ENCODE data around the gene HDAC5.
"Not testable (repeated sequence)": the region's sequence is repeated elsewhere in the genome, so short reads cannot be mapped to it uniquely, and the experiment has no call there.

The HDAC5 gene

DNA sequence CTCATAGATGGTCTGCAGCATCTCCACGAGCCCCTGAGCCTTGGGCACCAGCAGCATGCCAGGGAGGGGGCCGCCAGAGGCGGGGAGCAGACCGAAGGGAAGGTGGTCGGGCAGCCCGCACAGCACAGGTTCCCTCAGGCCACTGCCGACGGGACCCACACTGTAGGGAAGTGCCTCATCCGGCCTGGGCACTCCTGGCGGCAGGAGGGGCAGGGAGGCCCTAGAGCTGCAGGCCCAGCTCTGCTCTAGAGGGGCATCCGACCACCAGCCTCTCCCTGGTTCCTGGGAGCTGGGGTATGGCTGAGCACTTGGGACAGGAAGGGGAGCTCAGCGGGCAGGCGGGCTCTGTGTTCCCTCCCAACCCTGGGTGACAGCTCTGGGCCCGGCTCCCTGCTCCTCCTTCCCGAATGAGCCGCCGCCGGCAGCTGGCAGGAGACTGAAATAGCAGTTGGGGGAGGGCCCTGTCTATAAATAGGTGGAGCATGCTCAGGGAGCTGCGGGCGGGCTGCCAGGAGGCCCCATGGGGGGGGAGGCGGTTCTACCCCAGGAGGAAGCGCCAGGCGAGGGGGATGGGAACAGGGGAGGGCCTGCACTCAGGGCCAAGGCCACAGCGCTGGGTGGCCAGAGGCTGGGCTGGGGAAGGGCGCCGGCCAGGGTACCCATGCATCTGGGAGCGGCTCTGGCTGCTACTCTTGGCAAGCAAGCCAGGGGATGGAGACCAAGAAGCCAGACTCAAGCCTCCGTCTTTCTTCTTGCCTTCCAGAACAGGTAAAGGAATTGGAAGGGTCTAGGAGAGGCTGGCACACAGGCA lies 12.4 kb downstream of the HDAC5 start:
- peak; percentile 97 for DNase-seq

DNA sequence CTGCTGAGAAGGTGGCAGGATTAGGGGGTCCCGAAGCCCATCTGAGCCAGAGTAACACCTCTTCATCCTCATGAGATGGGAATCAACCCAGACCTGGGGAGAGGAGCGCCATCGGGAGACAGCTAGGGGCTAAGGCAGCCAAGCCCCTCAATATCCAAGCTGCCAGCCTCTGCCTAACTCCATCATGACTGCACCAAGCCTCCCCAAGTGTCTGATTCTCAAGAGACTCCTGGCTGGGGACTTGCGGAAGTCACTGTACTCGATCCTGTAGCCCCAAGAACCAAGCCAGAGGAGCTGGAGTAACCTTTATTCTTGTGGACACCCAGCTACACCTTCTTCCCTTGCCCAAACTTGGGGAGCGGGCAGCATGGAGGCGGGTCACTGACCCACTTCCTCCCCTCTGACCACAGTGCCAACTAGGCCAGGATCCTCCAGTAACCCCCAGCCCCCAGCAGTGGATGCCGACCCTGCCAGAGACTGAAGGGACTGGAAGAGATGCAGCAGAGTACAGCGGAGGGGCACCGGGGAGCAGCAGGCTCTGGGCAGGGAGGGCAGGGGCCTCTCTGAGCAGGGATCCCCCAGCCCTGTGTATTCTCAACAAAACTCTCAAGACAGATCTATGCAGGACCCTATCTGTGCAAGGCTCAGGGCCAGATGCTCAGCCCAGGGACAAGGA lies 13.3 kb downstream of the HDAC5 start:
- DNase-seq = no peak

DNA sequence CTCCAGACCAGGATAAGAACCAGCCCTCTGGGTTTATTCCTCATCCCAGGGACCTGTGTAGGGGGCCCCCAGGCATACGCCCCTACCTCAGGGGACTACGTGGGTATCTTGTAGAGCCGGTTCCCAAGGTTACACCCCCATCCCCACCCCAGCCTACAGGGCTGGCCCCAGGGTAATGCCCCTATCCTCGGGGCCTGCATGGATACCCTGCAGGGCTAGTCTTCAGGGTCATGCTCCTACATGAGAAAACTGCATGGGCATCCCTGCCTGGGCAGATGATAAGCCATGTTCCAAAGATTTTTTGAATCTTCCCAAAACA lies 14.2 kb downstream of the HDAC5 start:
- DNase-seq = no peak

DNA sequence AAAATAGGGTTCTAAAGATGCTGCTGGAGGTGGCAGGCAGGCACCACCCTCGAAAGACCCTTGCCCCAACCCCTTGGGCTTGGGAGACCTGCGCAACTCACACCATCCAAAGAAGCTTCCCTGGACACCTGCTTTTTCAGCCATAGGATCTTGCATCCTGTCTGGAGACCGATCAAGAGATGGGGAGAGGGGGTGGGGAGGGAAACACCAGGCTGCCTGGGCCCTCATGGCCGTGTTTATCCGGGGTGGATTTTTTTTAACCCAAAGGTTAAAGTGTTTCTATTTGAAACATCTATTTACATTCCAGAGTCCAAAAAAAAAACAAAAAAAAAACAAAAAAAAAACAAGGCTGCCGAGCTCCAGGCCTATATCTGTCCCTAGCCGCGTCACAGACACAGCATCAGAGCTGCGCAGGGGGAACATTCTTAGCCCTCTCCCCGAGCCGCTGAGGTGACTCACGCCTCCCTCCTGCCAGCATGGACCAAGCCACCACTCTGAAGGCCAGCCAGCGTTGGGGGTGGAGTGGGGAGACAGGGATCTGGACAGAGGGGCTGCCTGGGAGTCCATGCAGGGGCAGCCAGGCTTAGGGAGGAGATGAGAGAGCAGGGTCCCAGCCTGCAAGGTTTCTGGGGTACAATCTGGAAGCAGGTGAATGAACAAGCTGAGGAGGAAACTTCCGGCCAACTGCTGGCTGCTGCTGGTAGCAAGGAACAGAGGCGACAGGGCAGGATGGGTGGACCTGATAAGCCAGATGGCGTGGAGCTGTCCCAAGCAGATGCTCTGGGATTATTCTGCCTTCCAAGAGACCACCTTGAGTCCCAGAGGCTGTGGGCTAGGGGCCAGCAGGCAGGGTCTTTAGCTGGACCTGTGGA lies 14.8 kb downstream of the HDAC5 start:
- DNase-seq = no peak

DNA sequence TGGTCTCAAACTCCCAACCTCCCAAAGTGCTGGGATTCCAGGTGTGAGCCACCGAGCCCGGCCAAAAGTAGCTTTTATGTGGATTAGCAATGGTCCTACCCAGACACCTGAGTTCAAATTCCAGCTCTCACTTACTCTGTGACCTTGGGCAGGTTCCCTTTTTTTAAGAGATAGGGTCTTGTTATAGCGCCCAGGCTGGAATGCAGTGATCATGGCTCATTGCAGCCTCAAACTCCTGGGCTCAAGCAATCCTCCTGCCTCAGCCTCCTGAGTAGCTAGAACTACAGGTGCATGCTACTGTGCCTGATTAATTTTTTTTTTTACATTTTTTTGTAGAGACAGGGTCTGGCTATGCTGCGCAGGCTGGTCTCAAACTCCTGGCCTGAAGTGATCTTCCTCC lies 16.6 kb downstream of the HDAC5 start:
- no peak for DNase-seq

DNA sequence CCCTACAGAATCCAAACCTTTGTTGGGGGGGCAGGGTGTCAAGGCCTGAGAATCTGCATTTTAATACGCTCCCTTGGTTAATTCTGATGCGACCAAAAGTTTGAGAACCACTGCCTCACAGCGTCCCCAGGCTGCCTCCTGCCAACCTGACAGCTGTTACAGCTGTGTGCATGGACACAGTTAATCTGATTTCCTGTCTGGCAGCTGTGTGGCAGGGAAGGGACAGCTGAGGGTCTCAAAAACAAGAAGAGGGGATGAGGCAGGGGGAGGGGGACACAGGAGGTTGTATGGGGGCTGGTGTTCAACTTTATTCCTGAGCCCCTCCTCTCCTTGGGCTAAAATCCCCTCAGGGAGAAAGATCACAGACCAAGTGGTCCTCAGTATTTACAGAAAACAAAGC lies 17.5 kb downstream of the HDAC5 start:
- DNase-seq = no peak

DNA sequence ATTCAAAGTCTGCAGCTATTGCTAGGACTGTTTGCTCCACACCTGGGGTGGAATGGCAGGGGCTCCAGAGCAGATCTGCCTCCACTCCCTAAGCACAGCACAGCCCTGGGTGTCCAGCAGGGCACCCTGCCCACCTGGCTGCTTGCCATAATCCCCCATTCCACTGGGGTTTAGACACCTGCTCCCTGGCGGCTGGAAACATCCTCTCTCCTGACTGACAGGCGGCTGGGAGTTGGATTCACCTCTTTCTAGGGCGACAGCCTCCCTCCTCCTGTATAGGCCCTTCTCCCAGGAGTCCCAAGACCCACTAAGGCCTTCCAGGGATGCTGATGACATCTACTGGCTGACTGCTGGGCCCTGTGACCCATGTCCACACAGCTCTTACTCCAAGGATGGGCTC lies 18.0 kb downstream of the HDAC5 start:
- DNase-seq = peak; percentile 73

DNA sequence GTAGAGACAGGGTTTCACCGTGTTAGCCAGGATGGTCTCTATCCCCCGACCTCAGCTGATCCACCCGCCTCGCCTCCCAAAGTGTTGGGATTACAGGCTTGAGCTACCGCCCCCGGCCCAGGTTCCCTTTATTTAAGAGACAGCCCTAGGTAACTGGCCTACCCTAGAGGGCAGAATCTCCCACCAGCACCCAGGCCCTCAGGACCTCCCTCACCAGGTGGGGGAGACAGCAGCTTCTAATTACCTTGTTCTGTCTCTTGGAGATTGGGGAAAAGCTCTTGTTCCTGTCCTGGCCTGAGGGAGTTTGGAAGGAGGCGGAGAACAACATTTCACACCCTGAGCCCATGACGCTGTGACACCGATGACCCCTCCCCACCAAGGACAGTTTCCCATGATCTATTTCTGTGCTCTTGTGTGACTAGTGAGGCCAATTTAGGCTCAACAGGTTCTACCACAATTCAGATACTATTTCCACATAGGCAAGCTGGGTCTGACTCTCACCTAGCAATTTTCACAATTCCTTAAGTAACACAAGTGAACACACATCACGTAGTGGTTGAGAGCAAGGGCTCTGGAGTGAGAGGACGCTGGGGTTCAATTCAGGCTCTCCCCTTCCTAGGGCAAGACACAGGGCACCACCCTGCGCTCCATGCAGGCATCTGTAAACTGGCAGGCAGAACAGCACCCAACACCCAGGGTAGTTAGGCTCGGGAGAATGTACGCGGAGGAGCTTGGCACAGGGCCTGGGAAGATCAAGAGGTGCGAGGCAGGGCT lies 20.4 kb downstream of the HDAC5 start:
- DNase-seq = no peak

DNA sequence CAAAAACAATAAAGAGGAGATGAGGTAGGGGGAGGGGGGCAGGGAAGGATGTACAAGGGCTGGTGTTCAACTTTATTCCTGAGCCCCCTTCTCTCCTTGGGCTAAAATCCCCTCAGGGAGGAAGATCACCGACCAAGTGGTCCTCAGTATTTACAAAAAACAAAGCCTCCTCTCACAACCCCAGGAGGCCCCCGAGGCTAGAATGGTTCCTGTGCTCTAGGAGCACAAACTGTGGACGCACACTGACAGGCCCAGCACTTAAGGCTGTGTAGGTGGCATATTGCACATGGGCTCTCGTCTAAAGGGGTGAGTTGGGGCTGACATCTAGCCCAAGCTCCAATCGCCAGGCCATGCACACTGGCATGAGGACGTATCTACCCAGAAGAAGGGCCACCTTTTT lies 21.6 kb downstream of the HDAC5 start:
- not testable (repeated sequence) for DNase-seq

DNA sequence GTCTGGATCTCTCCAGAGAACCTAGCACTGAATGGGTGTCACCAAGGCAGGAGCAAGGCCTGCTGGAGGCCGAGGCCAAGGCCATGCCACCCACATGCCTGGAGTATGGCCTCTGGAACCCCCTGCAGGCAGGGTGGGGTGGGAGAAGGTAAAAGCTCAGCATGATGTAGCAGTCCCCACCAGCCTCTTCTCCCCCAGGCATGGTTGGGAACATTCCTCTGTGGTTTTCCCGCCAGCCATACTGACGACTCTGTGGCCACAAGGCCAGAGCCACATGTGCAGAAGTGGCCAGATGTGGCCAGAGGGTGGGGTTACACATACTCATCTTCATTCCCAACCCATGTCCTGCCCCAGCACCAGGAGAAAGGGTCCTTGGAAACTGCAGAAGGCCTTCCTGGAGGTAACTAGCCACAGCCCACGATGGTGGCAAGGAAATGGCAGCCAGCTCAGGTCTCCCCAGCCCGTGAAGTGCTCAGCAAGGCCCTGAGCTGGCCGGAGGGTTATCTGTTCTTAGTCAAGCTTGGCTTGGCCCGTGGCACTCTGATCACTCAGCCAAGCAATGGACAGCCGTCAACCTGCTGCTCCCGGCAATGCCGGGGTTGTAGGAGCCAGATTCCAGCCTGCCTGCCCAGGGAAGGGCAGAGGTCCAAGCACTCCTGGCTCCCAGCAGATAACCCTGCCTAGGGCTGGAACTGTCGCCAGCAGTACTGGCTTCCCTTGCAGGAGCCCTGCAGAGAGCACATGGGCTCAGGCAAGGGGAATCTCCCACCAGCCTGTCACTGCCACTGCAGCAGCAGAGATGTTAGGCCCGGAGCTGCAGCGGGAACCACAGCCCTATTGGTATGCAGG lies 26.1 kb downstream of the HDAC5 start:
- no peak for DNase-seq

DNA sequence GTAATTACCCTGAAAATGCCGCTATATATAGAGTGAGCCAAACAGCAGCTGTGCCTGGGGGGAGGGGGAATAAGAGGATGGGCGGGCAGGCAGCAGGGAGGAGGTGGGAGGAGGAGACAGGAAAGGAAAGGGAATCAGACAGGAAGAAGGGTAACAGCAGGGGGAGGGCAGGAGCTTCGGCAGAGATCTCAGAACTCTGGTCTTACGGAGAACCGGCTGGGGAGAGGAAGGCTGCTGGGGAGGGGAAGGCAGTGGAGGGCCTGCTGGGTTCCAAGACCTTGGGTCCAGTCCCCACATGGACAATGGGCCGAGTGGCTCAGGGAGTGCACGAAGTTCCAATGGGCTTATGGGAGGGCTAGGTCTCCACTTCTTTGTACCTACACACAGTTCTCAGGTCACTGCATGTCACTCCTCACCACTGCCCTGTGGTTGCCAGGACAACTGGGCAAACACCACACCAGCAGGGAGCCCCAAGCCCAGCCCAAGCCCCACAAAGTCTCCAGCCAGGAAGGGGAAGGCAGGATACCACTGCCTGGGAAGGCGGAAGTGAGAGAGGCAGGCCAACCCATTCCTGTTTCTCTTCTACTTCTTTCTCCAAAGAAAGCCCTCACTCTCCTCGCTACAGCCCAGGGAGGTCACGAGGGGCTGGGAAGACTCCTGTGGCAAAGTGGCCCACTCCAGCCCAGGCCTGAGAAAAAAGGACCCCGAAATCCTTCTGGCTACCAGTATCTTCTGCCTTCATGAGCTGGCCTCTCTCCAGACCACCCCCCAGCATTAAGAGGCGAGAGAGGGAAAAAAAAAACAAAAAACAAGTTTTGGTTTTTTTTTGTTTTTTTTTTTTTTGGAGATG lies 27.6 kb downstream of the HDAC5 start:
- peak; percentile 60 for DNase-seq

DNA sequence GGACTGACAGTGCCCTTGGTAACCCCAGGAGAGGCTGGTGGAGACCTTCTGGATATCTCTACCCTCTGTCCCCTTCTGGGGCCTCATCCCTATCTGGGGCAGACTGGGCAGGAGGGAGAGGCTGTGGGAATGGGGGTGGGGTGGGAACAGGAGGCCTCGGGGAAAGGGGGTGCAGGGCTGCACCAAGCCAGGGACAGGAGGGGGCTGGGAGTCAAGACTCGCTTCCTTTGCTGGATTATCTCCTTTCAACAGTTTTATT lies 28.1 kb downstream of the HDAC5 start:
- DNase-seq = no peak

DNA sequence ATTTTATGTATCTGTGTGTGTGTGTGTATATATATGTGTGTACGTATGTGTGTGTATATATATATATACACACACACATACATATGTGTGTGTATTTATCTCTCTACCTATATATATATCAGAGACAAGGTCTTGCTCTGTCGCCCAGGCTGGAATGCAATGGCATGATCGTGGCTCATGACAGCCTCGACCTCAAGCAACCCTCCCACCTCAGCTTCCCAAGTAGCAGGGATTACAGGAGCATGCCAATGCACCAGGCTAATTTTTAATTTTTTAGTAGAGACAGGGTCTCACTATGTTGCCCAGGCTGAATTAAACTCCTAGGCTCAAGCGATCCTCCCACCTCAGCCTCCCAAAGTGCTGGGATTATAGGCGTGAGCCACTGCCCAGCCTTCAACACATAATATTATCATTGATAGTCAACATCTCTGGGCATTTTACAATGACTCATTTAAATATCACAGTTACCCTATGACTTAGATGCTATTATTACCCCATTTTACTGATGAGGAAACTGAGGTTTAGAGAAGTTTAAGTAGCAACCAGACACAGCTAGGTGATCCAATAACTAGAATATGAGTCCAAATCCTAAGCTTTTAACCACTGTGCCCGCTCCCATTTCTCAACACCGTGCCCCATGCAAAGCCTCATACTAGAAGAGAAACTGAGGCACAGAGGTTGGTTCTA lies 28.6 kb downstream of the HDAC5 start:
- no peak for DNase-seq

DNA sequence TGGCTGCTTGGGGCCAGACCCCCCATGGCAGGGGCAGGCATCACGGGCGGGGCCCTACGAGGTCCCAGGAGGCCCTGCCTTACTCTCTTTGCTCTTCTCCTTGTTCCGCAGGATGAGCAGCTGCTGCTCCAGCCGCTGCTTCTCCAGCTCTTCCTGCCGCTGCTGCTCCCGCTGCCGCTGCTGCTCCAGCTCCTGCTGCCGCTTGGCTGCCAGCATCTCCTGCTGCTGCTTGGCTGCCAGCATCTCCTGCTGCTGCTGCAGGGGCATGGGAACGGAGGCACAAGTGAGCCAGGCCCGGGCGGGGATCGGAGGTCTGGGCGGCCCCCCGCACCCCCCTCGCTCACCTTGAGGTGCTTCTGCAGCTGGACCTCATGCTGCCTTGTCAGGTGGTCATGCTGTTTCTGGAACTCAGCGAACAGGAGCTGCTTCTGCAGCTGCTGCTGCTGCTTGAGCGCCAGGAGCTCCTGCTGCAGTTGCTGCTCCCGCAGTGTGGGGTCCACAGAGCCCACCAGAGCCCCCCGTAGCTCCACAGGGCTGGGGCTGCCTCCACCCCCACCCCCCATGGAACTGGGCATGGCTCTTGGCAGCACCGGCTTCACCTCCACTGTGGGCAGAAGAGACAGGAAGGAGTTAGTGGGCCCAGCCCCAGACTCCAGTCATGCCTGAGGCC lies 30.1 kb downstream of the HDAC5 start:
- DNase-seq = no peak

DNA sequence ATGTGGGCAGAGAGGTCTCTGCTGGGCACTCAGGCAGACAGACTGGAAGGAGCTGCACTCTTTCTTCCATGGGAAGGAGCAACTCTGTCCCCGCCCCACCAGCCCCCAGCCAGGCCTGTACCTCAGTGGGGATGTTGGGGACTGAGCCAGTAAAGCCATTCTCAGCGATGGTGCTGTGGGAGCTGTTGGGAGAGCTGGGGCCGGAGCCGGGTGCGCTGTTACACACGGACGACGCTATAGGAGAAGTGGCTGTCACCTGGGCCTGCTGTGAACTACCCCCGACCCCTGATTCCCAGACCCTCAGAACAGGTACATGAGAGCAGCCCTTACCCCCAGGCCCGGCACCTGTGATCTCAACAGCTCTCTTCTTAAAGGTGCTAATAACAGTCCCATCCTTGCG lies 31.4 kb downstream of the HDAC5 start:
- DNase-seq = no peak

DNA sequence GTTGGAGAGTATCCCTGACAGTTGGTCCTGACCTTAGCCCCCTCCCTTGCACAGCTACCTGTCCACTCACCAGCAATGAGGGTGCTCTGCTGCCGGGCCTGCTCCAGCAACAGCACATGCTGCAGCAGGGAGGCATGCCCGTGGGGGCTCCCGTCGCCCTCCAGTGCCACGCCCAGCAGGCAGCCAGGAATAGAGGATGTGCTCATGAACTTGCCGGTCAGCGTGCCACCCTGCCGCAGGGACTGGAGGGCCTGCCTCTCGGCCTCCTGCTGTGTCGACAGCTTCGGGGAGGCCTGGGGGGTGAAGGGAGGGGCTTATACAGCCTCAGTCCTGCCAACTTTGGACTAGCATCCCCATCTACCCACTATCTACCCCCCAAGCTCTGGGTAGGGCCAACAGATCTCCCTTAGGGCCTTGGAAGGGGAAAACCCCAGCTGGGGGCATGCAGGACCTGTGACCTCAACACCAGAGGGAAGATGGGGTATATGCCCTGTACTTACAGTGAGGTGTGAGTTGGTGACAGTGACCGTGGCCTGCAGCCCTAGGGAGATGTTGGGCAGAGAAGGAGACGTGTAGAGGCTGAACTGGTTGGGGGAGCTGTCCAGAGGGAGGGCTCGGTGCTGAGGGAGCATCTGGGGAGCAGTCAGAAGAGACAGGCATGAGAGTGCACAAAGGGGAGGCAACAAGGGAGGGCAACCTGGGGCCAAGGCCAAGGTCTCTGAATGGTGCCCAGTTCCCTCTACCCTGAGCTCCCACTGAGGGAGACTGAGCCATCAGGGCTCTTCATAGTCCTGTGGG lies 32.0 kb downstream of the HDAC5 start:
- DNase-seq = no peak

DNA sequence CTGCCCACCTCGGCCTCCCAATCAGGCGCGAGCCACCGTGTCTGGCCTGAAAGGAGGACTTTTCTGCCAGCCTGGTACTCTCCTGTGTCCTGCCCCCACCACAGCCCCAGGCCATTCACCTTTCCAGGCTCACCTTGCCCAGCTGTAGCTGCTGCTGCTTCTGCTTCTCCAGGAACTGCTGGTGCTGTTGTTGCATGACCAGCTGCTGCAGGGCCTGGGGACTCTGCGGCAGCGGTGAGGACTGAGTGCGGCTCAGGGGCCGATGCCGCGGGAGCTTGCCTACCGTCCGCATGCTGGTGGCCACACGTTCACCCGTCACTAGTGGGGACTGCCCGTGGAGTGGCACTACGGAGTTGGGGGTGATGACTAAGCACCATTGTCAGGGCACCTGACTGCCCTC lies 35.2 kb downstream of the HDAC5 start:
- no peak for DNase-seq

DNA sequence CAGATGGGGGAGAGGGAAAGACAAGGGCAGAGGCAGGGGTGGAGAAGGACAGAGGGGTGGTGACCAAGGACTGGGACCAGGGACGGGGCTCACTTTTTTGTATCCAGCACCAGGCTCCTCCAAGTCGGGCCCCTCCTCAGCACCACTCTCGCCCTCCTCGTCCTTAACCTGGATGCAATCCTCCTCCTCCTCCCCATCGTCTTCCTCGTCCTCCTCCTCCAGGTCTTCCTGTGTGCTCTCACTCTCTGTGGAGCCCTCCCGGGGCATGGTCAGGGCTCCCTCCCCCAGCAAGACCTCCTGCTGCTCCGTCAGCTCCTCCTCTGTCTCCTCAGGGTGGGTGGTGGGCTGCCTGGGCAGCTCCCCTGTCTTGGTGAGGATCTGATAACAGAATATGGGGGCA lies 36.1 kb downstream of the HDAC5 start:
- no peak for DNase-seq

Data from NCI-H345 (cell line).